ENCODE measurements around the gene ABHD17C. TPM values are rescaled to one million over a fixed set of nuclear protein-coding genes. Genes with fewer than 3 reads are reported as not detected.

Gene ABHD17C
- total RNA-seq, 2 experiments from 2014 or later: 1.6 to 2.1 TPM

- DNase-seq (no peak), ATAC-seq (ENCODE audit: low read depth) (no peak)
- Mint-ChIP-seq H3K4me1 (no peaks in the 10 kb centered on the region), H3K27ac (no peak overlapping the region), H3K4me3 (no peak overlapping the region), H3K9me3 (no peaks in the 10 kb centered on the region), H3K36me3 (no peaks in the 10 kb centered on the region), H3K27me3 (peaks cover 16% of the 10 kb centered on the region)
- POLR2A ChIA-PET: no interaction called here
Measured at GRCh38 chr15:80673561-80674244, 21.4 kb upstream of the ABHD17C start.

- Mint-ChIP-seq H3K36me3 (no peaks in the 10 kb centered on the region), H3K27me3 (peaks cover 14% of the 10 kb centered on the region), H3K27ac (no peak overlapping the region), H3K4me3 (no peak overlapping the region), H3K9me3 (no peaks in the 10 kb centered on the region), H3K4me1 (no peaks in the 10 kb centered on the region)
- ATAC-seq (ENCODE audit: low read depth): no peak
- POLR2A ChIA-PET: no interaction called here
- DNase-seq: no peak
Measured at GRCh38 chr15:80674245-80674614, 20.9 kb upstream of the ABHD17C start.

GRCh38 chr15:80677041-80677440 lies 18.1 kb upstream of the ABHD17C start:
- ATAC-seq (ENCODE audit: low read depth): no peak
- H3K27me3 Mint-ChIP-seq: peaks cover 14% of the 10 kb centered on the region
- H3K27ac Mint-ChIP-seq: no peak overlapping the region
- POLR2A ChIA-PET: no interaction called here
- no peaks in the 10 kb centered on the region for H3K36me3 Mint-ChIP-seq
- peaks cover 3% of the 10 kb centered on the region for H3K4me1 Mint-ChIP-seq
- H3K4me3 Mint-ChIP-seq: no peak overlapping the region
- peaks cover 3% of the 10 kb centered on the region for H3K9me3 Mint-ChIP-seq
- DNase-seq: no peak

- POLR2A ChIA-PET: no interaction called here
- H3K4me3 Mint-ChIP-seq: no peak overlapping the region
- DNase-seq (no peak), ATAC-seq (ENCODE audit: low read depth) (no peak)
- peaks cover 3% of the 10 kb centered on the region for H3K4me1 Mint-ChIP-seq
- H3K27me3 Mint-ChIP-seq: peaks cover 21% of the 10 kb centered on the region
- peaks cover 3% of the 10 kb centered on the region for H3K9me3 Mint-ChIP-seq
- no peak overlapping the region for H3K27ac Mint-ChIP-seq
- H3K36me3 Mint-ChIP-seq: no peaks in the 10 kb centered on the region
Measured at GRCh38 chr15:80679167-80679803, 15.8 kb upstream of the ABHD17C start.

GRCh38 chr15:80679804-80680175 lies 15.3 kb upstream of the ABHD17C start:
- POLR2A ChIA-PET: no interaction called here
- ATAC-seq (ENCODE audit: low read depth) (no peak), DNase-seq (no peak)
- Mint-ChIP-seq H3K4me1 (peaks cover 3% of the 10 kb centered on the region), H3K9me3 (peaks cover 3% of the 10 kb centered on the region), H3K27ac (no peak overlapping the region), H3K4me3 (no peak overlapping the region), H3K27me3 (peaks cover 21% of the 10 kb centered on the region), H3K36me3 (no peaks in the 10 kb centered on the region)

GRCh38 chr15:80682201-80682600 lies 12.9 kb upstream of the ABHD17C start:
- H3K4me1 Mint-ChIP-seq: peaks cover 3% of the 10 kb centered on the region
- ATAC-seq (ENCODE audit: low read depth): no peak
- POLR2A ChIA-PET: no interaction called here
- H3K27ac Mint-ChIP-seq: no peak overlapping the region
- peaks cover 3% of the 10 kb centered on the region for H3K9me3 Mint-ChIP-seq
- DNase-seq: no peak
- H3K27me3 Mint-ChIP-seq: peaks cover 17% of the 10 kb centered on the region
- no peak overlapping the region for H3K4me3 Mint-ChIP-seq
- no peaks in the 10 kb centered on the region for H3K36me3 Mint-ChIP-seq

GRCh38 chr15:80684697-80685096 lies 10.4 kb upstream of the ABHD17C start:
- Mint-ChIP-seq H3K27me3 (peaks cover 25% of the 10 kb centered on the region), H3K27ac (no peak overlapping the region), H3K4me1 (peaks cover under 1% of the 10 kb centered on the region), H3K9me3 (peaks cover 3% of the 10 kb centered on the region), H3K4me3 (no peak overlapping the region), H3K36me3 (no peaks in the 10 kb centered on the region)
- DNase-seq: no peak
- POLR2A ChIA-PET: no interaction called here
- ATAC-seq (ENCODE audit: low read depth): no peak

GRCh38 chr15:80685628-80686027 lies 9.5 kb upstream of the ABHD17C start:
- DNase-seq: no peak
- H3K9me3 Mint-ChIP-seq: peaks cover 1% of the 10 kb centered on the region
- ATAC-seq (ENCODE audit: low read depth): no peak
- POLR2A ChIA-PET: no interaction called here
- H3K27me3 Mint-ChIP-seq: peaks cover 25% of the 10 kb centered on the region
- H3K36me3 Mint-ChIP-seq: no peaks in the 10 kb centered on the region
- H3K4me1 Mint-ChIP-seq: no peaks in the 10 kb centered on the region
- no peak overlapping the region for H3K4me3 Mint-ChIP-seq
- no peak overlapping the region for H3K27ac Mint-ChIP-seq

- ATAC-seq (ENCODE audit: low read depth) (no peak), DNase-seq (no peak)
- POLR2A ChIA-PET: no interaction called here
- Mint-ChIP-seq H3K4me1 (no peaks in the 10 kb centered on the region), H3K27me3 (peaks cover 35% of the 10 kb centered on the region), H3K4me3 (no peak overlapping the region), H3K9me3 (no peaks in the 10 kb centered on the region), H3K36me3 (no peaks in the 10 kb centered on the region), H3K27ac (no peak overlapping the region)
Measured at GRCh38 chr15:80689294-80689693, 5.8 kb upstream of the ABHD17C start.

- Mint-ChIP-seq H3K36me3 (no peaks in the 10 kb centered on the region), H3K27ac (no peak overlapping the region), H3K4me1 (no peaks in the 10 kb centered on the region), H3K4me3 (no peak overlapping the region), H3K27me3 (peaks cover 36% of the 10 kb centered on the region), H3K9me3 (no peaks in the 10 kb centered on the region)
- no peak for DNase-seq
- no peak for ATAC-seq (ENCODE audit: low read depth)
- POLR2A ChIA-PET: no interaction called here
Measured at GRCh38 chr15:80689716-80690115, 5.4 kb upstream of the ABHD17C start.

- Mint-ChIP-seq H3K27ac (no peak overlapping the region), H3K36me3 (no peaks in the 10 kb centered on the region), H3K27me3 (peaks cover 43% of the 10 kb centered on the region), H3K4me3 (no peak overlapping the region), H3K9me3 (no peaks in the 10 kb centered on the region), H3K4me1 (peaks cover 4% of the 10 kb centered on the region)
- ATAC-seq (ENCODE audit: low read depth) (no peak), DNase-seq (no peak)
- POLR2A ChIA-PET: no interaction called here
Measured at GRCh38 chr15:80691575-80691974, 3.5 kb upstream of the ABHD17C start.

- POLR2A ChIA-PET: no interaction called here
- peaks cover 11% of the 10 kb centered on the region for H3K4me1 Mint-ChIP-seq
- peak overlapping the region; percentile 39 for H3K27ac Mint-ChIP-seq
- ATAC-seq (ENCODE audit: low read depth) (no peak), DNase-seq (no peak)
- H3K36me3 Mint-ChIP-seq: peaks cover 3% of the 10 kb centered on the region
- H3K4me3 Mint-ChIP-seq: peak overlapping the region; percentile 84
- peaks cover 1% of the 10 kb centered on the region for H3K9me3 Mint-ChIP-seq
- H3K27me3 Mint-ChIP-seq: peaks cover 57% of the 10 kb centered on the region
Measured at GRCh38 chr15:80693682-80694610, 1.2 kb upstream of the ABHD17C start.

- Mint-ChIP-seq H3K4me3 (peak overlapping the region; percentile 84), H3K9me3 (peaks cover 1% of the 10 kb centered on the region), H3K36me3 (peaks cover 3% of the 10 kb centered on the region), H3K27me3 (peaks cover 53% of the 10 kb centered on the region), H3K4me1 (peaks cover 11% of the 10 kb centered on the region), H3K27ac (peak overlapping the region; percentile 39)
- ATAC-seq (ENCODE audit: low read depth): peak; percentile 23
- POLR2A ChIA-PET: no interaction called here
- DNase-seq: no peak
Measured at GRCh38 chr15:80694611-80695098, 455 bp upstream of the ABHD17C start.
